AG20443 (cell line): Measurements from ENCODE around the gene UVRAG.
A peak's percentile ranks its signal among the peaks of the same experiment; 100 is the strongest.

Experiments used
- DNase-seq: peaks from one replicate; pipeline ENCODE4 v3.0.0; 2012; ENCODE audit warnings: low spot score, mixed read lengths

UVRAG gene

DNA sequence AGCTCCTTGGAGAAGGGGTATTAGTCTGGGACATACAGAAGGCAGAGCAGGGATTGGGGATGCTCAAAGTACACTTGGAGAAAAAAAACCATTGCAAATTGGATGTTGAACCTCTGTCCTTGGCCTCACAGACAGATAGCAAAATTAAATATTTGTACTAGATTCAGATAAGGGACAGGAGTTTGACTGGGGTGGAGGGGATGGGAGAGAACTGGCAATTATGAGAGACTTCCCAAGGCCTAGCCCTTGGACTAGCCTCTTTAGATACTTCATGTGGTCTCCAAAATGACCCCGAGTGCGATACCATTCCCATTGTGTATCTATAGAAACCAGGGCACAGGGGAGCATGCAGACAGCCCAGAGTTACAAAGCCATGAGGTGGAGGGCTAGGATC, 30.9 kb upstream of the UVRAG start:
- no peak for DNase-seq

DNA sequence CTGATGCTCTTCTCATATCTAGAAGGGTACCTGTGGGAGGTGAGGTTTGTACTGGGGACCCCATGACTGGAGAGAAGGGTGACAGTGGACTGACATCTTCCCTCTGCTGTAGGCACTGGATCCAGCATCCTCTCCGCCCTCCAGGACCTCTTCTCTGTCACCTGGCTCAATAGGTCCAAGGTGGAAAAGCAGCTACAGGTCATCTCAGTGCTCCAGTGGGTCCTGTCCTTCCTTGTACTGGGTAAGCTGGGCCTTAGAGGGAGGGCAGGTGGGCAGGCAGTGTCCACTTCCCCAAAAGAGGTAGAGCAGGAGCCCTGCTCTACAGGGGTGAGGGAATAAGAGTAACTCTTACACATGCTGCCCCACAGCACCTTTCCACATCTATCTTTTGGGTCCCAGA, 30.5 kb upstream of the UVRAG start:
- no peak for DNase-seq

GRCh38 chr11:75785187-75785586, 29.8 kb upstream of the UVRAG start:
- DNase-seq, result no peak

DNA sequence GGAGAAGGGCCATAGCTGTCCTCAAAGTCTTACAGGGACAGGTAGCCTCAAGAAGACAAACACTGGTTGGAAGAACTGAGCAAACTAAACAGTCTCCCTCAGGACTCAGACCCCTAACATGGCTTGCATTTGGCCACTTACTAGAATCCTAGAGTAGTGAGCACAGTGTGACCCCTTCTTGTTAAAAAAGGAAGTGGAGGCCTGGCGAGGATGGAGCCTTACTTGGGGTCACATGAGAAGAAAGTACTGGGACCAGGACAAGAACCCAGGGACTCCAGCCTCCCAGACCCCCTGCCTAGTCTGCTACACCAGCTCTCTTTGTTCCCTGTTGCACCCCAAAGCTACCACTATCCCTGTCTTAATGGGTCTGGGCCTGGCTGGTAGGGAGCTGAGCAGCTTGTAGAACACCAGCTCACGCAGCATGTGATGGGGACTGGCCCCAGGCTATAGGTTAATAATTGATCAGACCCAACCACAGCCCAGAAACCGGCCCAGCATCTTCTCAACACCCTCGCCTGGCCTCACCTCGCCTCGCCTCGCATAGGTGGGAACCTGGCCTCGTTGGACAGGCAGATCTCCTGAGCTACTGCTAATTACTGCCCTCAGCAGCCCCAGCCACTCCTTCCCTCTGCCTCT, 28.8 kb upstream of the UVRAG start:
- no peak for DNase-seq

DNA sequence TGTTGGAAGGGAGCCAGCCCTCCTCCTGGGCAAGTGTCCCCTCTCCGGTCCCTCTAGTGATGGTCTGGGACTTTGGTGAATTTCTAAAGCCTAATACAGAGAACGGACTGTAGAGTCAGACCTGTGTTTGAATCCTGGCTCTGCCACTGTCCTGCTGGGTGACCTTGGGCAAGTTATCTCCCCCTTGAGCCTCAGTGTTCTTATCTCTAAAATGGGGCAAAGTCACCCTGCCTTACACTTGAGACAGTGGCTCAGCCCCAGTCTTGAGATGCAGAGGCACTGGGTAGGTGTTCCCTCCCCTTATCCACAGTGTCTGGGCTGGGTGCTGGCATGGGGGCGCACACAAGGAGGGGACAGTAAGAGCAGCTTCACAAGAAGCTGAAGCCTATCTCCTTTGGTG, 25.5 kb upstream of the UVRAG start:
- DNase-seq, result no peak

DNA sequence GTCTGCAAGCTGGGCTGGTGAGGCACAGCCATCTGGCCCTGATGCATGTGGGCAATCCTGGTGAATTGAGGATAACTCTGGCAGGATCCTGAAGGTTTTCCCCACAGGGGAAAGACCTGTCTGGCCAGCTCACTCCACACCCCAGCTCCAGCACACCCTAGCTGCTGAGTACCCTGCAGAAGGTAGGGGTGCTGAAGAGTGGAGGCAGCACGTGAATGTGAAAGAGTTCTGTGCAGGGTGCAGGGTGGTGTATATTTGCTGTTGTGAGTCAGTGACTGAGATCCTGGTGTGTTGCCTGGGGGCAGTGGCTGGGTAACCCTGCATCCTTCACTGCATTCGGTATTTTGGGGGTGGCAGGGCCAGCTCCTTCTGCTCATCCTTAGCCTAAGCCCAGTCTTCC, 24.0 kb upstream of the UVRAG start:
- DNase-seq, result no peak

GRCh38 chr11:75792127-75792731, 22.8 kb upstream of the UVRAG start:
- no peak for DNase-seq

GRCh38 chr11:75792997-75793800, 21.8 kb upstream of the UVRAG start:
- DNase-seq, result no peak

GRCh38 chr11:75793966-75794365, 21.0 kb upstream of the UVRAG start:
- no peak for DNase-seq

- DNase-seq, result no peak
These were observed 19.5 kb upstream of the UVRAG start for GRCh38 chr11:75795276-75796090.

DNA sequence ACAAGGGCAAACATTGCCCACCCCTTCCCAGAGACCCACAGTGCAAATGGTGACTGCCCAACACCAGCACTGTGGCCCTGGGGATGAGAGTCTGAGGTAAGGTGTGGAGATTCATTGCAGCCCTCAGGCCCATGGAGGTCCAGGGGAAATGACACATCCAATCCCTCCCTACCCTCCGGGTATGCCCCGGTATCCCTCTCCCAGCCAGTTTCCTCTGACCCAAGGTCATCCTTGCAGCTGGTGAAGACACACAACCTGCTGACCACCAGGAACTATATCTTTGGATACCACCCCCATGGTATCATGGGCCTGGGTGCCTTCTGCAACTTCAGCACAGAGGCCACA, 18.9 kb upstream of the UVRAG start:
- no peak for DNase-seq

DNA sequence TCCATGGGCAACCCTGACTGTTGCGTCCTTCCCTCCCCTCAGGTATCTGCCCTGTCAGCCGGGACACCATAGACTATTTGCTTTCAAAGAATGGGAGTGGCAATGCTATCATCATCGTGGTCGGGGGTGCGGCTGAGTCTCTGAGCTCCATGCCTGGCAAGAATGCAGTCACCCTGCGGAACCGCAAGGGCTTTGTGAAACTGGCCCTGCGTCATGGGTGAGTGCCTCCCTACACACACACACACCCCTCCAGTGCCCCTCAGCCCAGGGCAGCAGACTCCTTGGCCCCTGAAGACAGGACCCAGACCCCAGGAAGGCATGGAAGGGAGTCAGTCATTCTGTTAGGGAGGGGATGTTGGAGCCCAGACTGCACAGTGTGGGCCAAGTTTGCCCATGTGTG, 17.9 kb upstream of the UVRAG start:
- DNase-seq, result no peak

GRCh38 chr11:75797792-75798191, 17.2 kb upstream of the UVRAG start:
- DNase-seq, result peak; percentile 72

DNA sequence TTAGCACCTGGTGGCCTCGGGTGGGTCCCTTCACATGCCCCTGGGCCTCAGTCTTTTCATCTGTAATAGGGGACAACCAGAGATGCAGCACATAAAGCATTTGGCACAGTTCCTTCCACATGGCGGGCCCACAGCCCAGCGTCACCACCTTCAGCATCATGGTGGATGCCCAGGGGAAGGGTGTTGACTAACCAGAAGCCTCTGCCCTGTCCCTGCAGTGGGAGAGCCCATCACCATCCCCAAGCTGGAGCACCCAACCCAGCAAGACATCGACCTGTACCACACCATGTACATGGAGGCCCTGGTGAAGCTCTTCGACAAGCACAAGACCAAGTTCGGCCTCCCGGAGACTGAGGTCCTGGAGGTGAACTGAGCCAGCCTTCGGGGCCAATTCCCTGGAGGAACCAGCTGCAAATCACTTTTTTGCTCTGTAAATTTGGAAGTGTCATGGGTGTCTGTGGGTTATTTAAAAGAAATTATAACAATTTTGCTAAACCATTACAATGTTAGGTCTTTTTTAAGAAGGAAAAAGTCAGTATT, 14.8 kb upstream of the UVRAG start:
- DNase-seq, result no peak

DNA sequence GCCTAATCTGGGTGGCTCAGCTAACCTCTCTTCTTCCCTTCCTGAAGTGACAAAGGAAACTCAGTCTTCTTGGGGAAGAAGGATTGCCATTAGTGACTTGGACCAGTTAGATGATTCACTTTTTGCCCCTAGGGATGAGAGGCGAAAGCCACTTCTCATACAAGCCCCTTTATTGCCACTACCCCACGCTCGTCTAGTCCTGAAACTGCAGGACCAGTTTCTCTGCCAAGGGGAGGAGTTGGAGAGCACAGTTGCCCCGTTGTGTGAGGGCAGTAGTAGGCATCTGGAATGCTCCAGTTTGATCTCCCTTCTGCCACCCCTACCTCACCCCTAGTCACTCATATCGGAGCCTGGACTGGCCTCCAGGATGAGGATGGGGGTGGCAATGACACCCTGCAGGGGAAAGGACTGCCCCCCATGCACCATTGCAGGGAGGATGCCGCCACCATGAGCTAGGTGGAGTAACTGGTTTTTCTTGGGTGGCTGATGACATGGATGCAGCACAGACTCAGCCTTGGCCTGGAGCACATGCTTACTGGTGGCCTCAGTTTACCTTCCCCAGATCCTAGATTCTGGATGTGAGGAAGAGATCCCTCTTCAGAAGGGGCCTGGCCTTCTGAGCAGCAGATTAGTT, 14.2 kb upstream of the UVRAG start:
- peak; percentile 6 for DNase-seq

DNA sequence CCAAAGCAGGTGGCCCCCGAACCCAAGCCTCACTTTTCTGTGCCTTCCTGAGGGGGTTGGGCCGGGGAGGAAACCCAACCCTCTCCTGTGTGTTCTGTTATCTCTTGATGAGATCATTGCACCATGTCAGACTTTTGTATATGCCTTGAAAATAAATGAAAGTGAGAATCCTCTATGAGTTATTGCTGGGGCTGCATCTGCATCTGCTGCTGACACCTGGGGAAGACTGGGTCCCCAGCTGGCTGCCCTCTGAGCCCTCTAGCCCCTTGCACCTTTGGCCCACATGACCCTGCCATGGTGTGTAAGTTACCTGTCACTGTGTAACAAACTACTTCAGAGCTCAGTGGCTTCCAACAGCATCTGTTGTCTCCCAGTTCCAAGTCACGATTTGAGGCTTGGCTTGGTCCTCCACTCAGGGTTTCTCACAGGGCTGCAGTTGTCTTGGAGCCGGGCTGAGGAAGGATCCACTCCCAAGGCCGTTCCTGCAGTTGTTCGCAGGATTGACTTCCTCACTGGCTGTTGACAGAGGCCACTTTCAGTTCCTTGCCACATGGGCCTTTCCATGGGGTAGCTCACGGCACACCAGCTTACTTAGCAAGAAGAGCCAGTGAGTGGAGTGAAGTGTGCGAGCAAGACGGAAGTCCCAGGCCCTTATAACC, 13.5 kb upstream of the UVRAG start:
- peak; percentile 4 for DNase-seq

- peak; percentile 9 for DNase-seq
These were observed 12.7 kb upstream of the UVRAG start for GRCh38 chr11:75802021-75802912.

DNA sequence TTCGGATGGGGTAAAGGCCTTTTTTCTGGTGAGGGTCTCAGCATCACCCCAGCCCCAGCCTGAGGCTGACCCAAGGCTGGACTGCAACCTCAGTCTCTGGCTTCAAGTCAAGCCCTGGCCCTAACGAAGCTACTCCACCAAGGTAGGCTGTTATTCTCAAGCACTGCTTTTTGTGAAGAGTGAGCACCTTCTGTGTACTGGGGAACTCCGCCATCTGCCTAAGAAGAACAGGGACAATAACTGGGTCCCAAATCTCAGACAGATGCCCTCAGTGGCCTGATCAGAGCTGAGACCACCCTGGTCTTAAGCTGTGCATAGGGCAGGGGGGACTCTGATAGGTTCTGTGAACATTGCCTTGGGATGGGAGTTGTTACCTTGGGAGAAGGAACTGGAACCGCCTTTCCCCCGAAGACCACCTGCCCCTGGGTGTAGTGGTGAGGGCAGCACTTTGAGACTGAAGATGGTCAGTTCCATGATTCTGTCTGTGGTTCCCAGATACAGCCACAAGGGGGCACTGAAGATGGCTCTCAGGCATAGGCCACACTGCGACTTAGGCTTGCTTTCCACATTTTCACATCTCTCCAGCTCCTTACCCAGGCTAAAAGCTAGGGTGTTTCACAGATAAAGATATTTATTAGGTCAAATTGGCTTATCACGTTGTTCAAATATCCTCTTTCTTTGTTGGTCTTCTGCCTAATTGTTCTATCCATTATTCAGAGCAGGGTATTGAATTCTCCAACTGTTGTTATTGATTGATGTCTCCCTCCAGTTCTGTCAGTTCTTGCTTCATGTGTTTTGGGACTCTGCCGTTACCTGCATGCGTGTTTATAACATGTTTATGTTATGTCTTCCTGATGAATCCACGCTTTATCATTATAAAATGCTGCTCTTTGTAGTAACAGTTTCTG, 11.8 kb upstream of the UVRAG start:
- peak; percentile 87 for DNase-seq

DNA sequence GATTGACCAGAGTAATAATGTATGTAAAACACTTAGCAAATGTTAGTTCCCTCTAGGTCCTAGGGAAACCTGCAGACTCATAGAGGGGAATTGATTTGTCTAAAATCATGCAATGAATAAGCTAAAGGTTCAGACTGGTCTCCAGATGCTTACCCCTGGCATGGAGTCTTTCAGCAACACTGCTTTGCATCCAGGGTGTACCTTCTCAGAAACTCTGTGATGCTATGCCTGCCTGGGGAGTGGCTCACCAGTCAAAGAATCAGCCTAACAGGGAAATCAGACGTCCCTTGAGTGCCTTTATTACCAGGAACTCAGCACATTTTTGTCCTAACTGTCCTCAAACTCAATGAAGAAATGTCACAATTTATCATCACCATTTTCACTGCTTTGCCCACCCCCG, 5.9 kb upstream of the UVRAG start:
- no peak for DNase-seq
